HG02970 (cell line): ENCODE measurements around the gene GSX1.
"Not testable (repeated sequence)": the region's sequence is repeated elsewhere in the genome, so short reads cannot be mapped to it uniquely, and the experiment has no call there.

ENCODE experiments used
- ATAC-seq: cut with Tn5 transposase; IDR thresholded peaks from one replicate; pipeline ENCODE4 v1.9.1; 2021; ENCODE audit warnings: mild to moderate bottlenecking, moderate library complexity, moderate number of reproducible peaks; ENCODE audit not compliant: unreplicated experiment, low FRiP score

The GSX1 gene

DNA sequence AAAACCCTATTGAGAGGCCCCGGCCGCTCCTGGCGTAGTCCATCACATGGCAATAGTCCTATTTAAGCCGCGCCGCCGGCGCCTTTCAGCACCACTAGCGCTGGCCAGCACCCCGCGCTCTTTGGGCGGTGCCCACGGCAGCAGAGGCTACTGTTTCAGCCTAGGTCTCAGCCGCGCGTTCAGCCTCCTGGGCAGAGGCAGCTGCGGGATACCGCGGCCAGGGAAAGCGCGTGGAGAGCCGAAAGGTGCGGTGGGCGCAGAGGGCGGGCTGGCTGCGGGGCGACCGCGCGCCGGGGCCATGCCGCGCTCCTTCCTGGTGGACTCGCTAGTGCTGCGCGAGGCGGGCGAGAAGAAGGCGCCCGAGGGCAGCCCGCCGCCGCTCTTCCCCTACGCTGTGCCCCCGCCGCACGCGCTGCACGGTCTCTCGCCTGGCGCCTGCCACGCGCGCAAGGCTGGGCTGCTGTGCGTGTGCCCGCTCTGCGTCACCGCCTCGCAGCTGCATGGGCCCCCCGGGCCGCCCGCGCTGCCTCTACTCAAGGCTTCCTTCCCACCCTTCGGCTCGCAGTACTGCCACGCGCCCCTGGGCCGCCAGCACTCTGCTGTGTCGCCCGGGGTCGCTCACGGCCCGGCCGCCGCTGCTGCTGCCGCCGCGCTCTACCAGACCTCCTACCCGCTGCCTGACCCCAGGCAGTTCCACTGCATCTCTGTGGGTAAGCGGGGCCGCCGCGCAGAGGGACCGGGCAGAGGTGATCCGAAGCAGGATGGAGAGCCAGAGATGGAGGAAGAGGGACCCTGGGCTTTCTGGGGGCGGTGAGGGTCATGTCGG is at the start of gene GSX1:
Gene GSX1, plus strand, starts transcription at position 91 of the 826 bp plus-strand sequence. Its CDS starts 208 bp downstream, at position 299.
- ATAC-seq, result no peak

DNA sequence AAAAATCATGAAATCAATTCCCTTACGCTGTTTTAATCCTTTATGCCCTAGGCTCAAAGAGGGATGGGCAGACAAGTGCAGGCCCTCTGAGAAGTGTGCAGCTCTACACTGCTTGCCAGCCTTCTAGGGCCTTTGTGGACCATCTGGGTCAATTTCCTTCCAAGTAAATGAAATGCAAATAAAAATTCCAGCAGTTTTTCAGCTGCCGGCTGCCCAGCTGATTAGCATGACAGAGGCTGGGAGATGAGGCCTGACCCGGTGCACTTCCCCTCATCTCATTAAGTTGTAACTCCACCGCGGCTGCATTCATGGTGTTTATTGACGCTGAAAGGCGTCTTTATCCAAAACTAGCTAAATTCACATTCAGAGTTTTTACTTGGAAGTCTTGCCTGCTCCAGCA is 47.5 kb upstream of the GSX1 start:
- ATAC-seq, result no peak

DNA sequence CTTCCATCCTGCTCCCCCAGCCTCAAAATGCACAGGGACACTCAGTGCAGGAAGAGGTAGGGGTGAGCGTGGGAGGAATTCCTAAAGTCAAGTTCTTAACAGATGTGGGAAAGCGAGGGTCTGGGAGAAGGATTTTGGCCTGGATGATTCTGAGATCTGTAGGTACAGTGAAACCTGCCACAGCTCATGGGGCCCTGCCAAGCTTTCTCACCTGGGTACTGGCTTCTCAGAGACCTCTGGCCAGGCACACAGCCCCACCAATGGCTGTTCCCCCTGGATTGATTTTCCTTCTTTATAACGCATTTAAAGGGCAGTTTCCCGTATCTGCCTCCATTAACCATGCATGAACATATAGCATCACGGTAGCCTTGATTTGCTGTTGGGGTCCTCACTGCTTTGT is 47.0 kb upstream of the GSX1 start:
- ATAC-seq, result no peak

DNA sequence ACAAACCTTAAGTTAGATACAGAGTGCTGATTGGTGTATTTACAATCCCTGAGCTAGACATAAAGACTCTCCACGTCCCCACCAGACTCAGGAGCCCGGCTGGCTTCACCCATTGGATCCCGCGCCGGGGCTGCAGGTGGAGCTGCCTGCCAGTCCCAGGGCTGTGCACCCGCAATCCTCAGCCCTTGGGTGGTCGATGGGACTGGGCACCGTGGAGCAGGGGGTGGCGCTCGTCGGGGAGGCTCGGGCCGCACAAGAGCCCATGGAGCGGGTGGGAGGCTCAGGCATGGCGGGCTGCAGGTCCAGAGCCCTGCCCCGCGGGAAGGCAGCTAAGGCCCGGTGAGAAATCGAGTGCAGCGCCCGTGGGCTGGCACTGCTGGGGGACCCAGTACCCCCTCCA is 44.1 kb upstream of the GSX1 start:
- not testable (repeated sequence) for ATAC-seq

DNA sequence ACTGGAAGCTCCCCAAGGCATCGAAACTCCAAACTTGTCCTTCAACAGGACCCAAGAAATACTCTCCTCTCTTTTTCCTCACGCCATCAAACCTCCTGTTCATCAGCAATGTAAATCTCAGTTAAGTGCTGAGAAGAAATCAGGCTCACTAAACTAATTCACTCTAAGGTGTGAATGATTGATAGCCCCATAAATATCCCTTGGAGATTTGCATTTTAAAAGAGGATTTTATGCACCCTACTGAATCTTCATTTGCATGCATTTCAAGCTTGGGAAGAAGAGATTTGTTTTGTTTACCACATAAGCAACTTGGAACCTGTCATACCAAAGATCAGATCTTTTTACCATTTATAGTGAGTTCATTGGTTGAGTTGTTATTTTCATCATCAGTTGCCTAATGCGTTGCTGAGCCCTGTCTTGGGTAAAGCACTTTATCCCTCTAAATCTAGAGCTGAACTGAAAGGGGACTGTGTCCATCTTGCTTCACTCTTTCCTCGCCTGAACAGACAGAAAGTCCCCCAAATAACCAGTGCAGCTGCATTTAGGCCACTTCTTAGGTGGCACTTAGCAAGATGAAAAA is 40.2 kb upstream of the GSX1 start:
- ATAC-seq, result no peak

DNA sequence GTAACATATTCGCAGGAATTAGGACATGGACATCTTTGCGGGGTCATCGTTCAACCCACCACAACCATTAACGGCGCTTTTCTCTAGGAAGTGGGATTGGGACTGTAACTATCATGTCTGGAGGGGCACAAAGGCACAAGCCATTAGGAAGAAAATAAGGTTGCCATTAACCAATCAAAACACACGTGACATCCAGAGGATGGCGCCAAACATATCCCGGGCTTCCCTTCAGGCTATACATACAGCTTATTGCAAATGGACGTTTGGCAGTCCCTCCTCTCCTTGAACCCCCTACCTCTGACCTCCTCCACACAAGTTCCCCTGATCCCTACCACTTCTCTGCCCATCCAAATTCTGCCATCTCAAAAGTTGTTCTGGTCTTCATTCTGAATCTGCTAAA is 26.6 kb upstream of the GSX1 start:
- ATAC-seq, result no peak

DNA sequence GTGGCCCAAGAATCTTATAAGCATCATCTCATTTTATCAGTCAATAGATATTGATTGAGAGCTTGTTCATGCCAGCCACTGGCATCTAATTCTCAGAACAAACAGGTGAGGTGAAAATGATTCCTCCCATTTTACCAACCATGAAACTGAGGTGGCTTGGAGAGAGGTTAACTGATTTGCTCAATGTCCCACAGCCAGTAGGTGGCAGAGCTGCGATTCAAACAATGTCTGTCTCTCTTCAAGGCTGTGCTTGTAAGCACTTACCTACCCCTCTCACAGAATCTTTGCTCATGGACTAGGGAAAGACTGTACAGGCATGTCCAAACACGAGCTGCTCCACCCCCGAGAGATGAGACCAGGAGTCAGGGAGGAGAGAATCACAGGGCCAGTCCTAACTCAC is 21.5 kb upstream of the GSX1 start:
- no peak for ATAC-seq

DNA sequence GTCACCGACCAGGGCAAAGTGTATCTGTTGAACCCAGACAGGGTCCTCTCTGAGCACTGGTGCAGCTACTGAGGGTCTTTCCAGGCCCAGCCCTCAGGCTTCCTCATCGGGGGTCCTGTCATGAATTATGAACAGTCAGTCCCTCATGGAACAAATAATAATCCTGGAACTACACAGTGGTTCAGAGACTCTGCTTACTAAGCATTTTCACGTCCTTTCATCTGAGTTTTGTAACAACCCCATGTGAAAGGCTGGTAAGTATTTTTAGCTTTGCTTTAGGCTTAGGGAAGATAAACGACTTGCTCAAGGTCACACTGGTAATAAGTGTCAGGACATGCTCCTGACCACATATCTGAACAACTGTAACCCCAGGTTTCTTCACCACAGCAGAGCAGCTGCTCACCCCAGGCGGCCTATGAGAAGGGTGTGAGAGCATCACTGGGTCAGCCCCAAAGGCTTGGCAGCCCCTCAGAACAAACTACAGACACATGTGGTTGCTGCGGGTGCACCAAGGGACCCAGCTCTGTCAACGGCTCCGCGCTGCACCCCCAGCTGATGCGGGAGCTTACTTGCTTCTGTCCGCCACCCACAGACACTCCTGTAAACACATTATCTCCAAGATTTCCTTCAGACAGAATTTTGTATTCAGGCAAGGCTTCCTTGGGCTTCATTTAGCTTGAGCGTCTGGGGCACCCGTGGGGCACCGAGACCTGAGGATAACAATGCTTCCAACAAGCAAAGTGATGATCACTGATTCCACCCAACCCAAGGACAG is 19.4 kb upstream of the GSX1 start:
- ATAC-seq, result no peak

DNA sequence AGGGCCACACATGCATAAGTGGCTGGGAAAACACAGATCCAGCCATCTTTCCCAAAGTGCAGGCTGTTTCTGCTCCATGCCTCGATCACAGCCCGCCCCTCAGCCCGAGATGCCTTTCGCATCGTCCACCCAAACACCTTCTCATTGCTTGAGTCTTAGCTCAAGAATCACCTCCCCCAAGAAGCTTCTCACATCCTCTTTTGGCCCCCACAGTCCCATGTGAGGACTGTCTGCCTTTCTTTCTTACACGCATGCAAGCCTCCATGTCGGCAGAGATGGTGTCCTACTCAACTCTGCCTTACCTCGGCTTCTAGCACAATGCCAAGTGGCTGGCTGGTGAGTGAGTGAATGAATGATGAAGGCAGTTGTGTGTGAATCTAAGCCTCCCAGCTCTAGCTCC is 18.1 kb upstream of the GSX1 start:
- no peak for ATAC-seq

DNA sequence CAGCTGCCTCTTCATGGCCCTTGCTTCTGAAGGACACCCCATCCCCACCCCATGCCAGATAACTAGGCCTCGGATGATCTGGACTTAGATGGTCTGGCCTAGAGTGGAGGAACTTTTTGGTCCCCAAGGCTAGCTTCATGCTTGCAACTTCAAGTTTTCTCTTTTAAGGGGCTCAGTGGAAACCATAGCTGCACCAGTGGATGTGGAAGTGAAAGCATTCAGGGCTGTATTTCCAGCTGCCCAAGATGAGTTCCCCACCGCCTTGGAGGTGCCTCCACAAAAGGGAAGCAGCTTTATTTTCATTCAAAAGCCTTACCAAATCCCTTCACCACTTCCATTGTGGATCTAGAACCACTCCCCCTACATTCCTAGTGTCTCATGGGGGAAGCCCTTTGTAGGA is 17.6 kb upstream of the GSX1 start:
- ATAC-seq, result no peak

DNA sequence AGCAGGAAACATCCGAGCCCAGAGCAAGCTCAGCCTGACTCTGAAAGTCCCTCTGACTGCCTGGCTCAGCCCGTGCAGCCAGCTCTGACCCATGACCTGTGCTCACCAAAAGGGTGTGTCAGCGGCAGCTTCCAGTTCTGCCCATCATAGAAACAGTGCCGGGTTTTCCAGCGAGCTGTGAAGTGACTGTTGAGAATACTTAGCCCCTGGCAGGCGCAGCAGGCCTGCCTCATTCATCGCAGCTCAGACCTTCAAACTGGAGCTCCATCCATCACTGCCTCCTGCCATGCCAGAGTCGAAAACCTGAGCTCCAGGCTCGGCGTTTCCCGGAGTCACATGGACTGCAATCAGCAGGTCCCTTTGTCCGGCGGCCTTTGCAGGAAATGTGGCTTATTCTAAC is 16.3 kb upstream of the GSX1 start:
- ATAC-seq, result no peak

DNA sequence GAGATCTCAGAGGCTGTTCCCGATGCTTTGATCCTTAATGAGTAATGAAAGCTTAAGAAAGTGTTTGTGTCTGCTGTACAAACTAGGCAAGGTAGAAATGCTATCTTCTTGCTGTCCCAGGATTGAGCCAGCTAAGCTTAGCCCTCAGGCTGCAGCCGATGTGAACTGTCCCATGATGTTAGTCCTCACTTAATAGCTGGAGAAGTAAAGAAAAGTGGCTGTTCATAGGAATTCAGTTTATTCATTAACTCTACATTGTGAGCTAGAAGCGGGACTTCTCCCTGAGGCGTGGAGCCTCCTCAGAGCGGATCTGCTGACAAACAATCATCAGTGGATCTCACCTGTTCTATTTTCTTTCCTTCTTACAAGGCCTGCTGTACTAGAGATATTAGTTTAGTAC is 10.1 kb upstream of the GSX1 start:
- ATAC-seq, result no peak

DNA sequence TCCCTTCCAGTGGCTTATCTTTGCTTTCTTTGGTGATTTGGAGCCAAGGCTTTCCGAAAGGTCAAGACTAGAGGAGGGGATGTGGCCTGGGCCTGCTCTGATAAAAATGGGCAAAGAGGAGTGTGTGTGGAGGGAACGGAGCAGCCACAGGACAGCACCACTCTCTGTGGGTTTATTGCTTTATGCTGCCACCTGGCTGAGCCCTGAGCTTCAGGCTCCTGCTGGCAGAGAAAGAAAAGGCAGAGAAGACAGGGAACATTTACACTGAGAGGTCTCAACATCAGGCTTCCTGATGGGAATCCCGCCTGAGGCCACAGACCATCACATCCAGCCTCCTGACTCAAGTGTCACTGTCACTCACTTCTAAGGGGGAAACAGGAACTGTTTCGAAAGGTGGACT is 9.2 kb upstream of the GSX1 start:
- no peak for ATAC-seq

DNA sequence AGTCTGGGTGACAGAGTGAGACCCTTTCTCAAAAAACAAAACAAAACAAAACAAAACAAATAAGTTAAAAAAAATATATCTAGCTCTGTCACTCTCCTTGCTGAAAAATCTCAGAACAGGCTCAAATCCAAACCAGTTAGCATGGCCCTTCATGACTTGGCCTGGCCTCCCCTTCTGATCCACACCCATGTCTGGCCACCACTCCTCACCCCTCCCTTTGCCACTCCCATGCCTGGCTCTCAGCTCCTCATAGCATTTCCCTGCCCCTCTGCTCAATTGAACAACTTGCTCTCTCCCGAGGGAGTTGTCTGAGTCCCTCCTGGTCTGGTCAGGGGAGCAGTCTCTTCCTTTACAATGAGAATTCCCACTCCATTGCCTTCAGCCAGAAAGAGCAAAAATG is 4.0 kb upstream of the GSX1 start:
- no peak for ATAC-seq

DNA sequence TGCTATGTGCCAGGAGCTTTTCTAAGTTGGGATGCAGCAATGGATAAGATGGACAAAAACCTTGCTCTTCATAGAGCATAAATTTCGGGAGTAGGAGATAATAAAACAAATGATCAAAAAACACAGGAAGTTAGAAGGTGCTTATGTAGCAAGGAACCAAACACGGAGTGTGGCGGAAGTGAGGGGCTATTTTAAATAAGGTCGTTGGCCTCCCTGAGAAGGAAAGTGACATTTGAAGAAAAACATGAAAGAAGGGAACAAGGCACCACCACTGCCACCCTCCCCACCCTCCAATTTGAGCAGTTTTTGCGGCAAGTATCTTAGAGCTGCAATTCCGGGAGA is 3.2 kb upstream of the GSX1 start:
- ATAC-seq, result no peak

DNA sequence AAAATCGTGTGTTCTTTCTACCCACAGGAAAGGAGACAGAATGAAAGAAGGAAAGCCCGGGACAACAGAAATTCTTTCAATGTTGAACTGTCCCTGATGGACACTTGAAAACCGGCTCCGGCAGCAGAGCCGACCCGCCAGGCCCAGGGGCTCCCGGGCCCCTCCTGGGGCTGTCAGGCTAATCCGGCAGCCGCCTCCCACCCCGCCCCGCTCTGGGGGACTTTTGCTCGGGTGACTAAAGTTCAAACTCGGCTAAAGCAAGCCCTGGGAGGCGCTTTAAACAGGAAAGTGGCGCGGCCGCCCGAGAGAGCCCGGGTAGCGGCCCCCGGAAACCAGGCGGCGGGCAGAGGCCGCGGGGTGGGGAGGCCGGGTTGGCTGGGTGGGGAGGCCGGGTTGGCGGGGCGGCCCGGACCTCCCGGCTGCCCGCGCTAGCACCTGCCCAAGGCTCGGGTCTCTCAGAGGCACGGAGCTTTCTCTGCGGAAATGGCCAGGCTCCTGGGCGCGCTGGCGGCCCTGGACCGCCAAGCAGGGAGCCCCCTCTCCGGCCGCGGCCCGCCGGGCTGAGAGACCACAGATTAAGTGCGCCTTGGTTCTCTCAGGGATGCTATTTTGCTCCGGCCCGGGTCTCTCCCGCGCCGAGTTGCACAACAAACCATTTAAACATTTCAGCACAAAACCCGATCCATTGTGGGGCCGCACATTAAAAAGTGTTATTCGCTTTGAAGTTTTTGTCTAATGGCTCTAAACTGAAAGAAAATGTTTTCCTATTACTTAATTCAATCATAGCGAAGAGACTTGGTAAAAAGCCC is 2.6 kb upstream of the GSX1 start:
- ATAC-seq, result no peak

DNA sequence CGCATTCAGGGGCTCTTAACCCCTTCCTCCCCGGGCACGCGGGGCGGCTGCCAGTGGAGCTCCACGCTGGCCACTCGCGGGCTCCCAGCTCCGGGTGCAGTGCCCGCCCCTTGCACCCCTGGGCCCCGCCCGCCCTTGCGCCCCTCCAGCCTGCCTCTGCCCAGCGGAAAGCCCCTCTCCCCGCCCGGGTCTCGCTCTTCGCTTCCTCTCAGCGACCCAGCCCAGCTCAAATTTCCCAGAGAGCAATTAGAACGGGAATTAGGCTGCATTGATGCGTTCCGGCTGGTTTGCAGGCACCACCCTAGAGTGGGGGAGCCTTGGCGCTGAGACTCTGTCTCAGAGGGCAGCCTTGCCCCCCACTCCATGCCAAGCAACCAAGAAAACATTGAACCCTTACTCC is 1.8 kb upstream of the GSX1 start:
- no peak for ATAC-seq

DNA sequence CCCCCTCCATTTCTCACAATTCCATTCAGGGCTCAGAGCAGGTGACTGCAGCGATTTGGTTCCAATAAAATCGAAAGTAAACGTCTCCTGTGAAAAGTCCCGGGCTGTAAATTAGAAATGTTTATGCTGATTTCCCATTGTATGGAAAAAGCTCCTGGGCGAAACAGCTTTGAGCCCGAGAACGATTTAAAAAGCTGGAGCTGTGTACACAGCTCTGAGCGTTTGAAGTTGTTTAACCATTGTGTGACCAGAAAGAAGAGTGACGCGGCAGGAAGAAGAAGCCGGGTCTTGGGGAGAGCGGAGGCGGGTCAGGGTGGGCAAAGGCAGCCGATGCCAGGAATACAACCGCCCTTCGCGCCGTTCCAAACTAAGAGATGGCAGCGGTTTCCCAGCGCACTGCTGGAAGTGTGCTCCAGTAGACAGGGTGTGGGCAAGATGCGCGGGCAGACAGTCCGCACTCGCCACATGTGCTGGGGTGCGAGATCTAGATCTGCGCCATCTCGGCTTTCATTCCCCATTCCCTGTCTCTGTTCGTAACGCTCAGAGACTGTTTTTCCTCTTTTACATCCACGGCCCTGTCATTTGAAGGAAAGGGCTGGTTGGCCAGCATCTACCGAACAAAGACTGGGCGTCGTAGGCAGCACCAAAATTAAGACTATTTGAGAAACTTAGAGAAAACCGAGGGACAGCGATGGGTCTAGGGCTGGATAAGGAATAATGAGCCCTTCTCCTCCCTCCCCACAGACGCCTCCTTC is 960 bp upstream of the GSX1 start:
- ATAC-seq, result no peak

DNA sequence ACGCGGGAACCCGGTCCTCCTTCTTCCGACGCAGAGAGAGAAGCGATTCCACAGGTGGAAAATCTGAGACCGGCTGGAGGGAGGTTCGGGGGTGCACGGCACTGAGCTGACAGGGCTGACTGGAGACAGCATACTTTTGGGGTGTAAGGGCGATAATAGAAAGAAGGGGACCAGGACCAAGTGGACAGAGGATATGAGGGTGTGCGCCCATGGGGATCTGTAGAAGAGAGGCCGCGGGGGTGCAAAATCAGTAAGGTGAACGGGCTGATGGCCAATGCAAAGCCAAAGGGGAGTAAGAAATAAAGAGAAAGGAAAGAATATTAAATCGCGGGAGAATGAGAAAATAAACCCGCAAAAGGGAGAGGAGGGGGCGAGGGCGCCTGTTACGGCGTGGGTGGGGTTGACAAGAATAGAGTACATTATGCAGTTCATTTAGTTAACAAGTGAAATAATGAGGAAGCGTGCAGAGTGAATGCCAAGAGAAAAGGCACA is 336 bp upstream of the GSX1 start:
- ATAC-seq, result no peak
